ENCODE data around the gene CCDC171.
"Not testable (repeated sequence)": the region's sequence is repeated elsewhere in the genome, so short reads cannot be mapped to it uniquely, and the experiment has no call there.

Gene CCDC171

DNA sequence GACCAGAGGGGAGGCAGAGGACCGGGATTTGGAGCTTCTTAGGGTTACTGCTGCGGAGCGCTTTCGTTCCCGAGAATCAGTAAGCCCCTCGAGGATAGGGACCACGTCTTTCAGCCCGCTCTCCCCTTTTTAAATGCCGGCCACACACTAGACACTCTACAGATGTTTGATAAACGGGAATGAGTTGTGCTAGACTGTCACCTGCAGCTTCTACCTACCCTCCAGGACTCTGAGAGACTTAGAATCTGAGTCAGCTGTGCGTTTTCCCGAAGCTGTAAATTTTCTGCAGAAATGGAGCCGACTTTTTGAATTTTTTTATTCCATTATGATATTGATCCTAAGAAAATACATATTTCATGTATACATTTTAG is 670 bp downstream of the CCDC171 start:
- no peak for DNase-seq (ENCODE audit: low read depth, low spot score)

DNA sequence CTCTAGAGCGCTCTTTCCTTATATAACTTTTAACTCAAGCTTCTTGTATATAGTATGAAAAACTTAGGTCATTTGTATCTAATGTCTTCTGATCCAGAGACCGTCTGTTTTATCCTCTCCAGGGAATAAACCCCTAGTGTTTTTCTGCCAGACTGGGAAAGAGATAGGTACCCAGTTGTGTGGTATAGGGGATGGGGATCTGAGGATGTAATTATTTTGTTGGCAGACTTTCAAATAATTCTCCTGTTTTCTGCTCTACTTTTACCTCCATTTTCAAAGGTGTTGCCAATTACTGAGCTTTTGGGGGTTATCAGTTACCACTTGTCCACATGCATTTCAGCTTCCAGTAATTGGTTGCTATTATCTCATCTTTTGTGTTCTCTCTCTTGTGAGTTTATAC is 17.9 kb downstream of the CCDC171 start:
- DNase-seq (ENCODE audit: low read depth, low spot score): no peak

GRCh38 chr9:15572200-15572770 is 19.4 kb downstream of the CCDC171 start:
- DNase-seq (ENCODE audit: low read depth, low spot score): no peak

DNA sequence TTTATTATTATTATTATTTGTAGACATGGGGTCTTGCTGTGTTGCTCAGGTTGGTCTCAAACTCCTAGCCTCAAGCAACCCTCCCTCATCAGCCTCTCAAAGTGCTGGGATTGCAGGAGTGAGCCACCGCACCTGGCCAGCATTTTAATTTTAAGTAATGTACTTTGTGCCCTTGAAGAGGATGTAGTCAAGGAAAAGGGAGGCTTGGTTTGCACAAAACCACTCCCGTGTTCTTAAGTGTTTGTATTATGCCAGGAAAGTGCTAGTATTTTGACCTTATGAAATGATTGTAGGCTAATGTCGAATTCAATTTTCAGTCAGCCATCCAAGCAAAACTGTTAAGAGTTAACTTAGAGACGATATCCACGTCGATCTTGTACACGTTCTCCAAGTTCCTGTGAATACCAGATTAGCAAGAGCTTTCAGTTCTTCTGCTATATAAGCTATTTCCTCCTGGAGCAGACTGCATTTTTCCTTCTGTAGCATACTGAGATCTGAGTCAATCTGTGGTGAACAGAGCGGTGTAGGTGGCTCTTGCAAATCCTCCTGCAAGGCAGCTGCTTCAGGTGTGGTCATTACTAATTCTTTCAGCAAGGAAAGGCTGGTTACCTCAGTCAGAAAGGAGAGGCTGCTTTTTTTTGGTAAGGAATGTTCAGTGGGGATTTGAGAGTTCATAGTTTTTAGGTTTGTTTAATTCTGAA is 23.7 kb downstream of the CCDC171 start:
- no peak for DNase-seq (ENCODE audit: low read depth, low spot score)

- no peak for DNase-seq (ENCODE audit: low read depth, low spot score)
Observed at GRCh38 chr9:15578714-15579113, 25.9 kb downstream of the CCDC171 start.

DNA sequence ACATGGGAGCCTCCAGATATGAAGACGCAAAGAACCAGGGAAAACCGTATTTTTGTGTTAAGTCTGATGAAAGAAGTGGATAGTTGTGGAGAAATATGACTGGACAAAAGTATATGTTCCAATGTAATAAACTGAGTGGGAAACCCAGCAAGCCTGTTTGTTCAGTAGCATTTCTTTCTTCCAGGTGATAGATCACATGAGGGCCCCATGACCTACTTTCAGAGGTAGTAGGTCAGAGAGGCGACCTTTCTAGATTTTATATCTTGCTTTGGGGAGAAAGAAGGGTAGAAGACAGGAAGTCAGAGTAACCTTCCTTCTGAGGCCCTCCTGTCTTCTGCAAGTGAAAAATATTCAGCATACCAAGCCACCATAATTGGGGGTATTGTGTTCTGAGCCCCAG is 31.5 kb downstream of the CCDC171 start:
- DNase-seq (ENCODE audit: low read depth, low spot score): no peak

GRCh38 chr9:15592317-15592716 is 39.5 kb downstream of the CCDC171 start:
- DNase-seq (ENCODE audit: low read depth, low spot score): no peak

- DNase-seq (ENCODE audit: low read depth, low spot score): peak; percentile 2
Observed at GRCh38 chr9:15592940-15593339, 40.1 kb downstream of the CCDC171 start.

GRCh38 chr9:15600666-15601330 is 48.0 kb downstream of the CCDC171 start:
- not testable (repeated sequence) for DNase-seq (ENCODE audit: low read depth, low spot score)

DNA sequence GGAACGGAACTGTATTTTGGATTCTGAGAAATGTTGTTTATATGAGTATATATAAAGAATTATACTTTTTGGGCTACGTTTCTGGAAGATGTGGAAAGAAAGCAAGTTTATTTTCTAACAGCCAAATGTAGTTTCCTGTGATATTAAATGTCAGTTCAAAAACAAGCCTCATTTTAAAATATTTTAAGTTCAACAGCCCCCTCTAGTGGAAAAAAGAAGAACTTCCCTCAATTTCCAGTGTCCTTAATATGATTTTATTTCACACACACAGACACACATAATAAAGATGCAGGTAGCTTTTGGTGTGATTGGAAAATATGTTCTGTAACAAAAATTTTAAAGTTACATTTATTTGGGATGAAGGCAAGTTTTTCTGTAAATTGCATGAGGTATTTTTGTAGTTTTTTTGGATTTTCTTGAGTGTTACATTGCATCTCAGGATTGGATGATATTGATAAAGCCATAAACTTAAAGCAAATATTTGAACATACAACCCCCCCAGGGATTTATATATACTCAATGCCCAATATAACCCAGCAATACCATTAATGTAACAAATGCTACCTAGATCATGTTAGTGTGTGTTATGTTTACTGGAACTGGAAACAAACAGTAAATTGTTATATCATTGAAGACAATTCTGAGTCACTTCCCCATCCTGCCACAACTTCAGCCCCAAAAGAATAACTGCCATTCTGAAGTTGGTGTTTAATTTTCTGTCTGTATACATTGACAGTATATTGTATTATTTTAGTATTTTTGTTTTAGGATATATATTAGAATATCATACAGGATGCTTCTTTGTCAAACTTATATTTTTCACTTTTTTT is 54.0 kb downstream of the CCDC171 start:
- DNase-seq (ENCODE audit: low read depth, low spot score): no peak

- no peak for DNase-seq (ENCODE audit: low read depth, low spot score)
Observed at GRCh38 chr9:15612962-15613361, 60.1 kb downstream of the CCDC171 start.

- DNase-seq (ENCODE audit: low read depth, low spot score): no peak
Observed at GRCh38 chr9:15617782-15618181, 64.9 kb downstream of the CCDC171 start.

DNA sequence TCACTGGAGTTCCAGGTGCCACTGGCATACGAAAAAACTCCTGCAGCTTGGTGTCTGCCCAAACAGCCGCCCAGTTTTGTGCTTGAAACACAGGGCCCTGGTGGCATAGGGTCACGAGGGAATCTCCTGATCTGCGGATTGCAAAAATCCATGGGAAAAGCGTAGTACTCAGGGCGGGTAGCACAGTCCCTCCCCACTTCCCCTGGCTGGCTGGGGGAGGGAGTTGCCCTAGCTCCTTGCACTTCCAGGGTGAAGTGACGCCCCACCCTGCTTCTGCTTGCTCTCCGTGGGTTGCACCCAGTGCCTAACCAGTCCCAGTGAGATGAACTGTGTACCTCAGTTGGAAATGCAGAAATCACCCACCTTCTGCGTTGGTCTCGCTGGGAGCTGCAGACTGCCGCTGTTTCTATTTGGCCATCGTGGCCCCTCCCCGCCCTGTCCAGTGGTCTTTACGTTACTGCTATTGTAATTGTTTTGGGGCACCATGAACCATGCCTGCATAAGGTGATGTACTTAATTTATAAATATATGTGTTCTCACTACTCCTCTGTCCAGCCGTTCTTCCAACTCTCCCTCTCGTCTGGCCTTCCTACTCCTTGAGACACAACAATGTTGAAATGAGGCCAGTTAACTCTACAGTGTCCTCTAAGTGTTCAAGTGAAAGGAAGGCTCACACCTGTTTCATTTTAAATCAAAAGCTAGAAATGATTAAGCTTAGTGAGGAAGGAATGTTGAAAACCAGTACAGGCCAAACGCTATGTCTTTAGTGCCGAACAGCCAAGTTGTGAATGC is 65.9 kb downstream of the CCDC171 start:
- no peak for DNase-seq (ENCODE audit: low read depth, low spot score)

GRCh38 chr9:15622318-15622971 is 69.6 kb downstream of the CCDC171 start:
- no peak for DNase-seq (ENCODE audit: low read depth, low spot score)

DNA sequence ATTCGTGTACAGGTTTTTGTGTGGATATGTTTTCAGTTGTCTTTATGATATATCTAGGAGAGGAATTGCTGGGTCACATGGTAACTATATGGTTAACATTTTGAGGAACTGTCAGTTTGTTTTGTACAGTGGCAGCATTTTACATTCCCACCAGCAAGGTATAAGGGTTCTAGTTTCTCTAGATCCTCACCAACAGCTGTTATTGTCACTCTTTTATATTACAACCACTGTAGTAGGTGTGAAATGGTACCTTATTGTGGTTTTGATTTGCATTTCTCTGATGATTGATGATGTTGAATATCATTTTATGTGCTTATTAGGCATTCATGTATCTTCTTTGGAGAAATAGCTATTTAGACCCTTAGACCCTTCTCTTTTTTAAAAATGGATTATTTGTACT is 82.9 kb downstream of the CCDC171 start:
- DNase-seq (ENCODE audit: low read depth, low spot score): no peak

- no peak for DNase-seq (ENCODE audit: low read depth, low spot score)
Observed at GRCh38 chr9:15640121-15640520, 87.3 kb downstream of the CCDC171 start.

GRCh38 chr9:15641291-15641690 is 88.4 kb downstream of the CCDC171 start:
- DNase-seq (ENCODE audit: low read depth, low spot score): no peak

GRCh38 chr9:15642369-15642962 is 89.6 kb downstream of the CCDC171 start:
- DNase-seq (ENCODE audit: low read depth, low spot score): no peak

GRCh38 chr9:15670246-15670645 is 117.4 kb downstream of the CCDC171 start:
- no peak for DNase-seq (ENCODE audit: low read depth, low spot score)

GRCh38 chr9:15670894-15671293 is 118.1 kb downstream of the CCDC171 start:
- DNase-seq (ENCODE audit: low read depth, low spot score): no peak

DNA sequence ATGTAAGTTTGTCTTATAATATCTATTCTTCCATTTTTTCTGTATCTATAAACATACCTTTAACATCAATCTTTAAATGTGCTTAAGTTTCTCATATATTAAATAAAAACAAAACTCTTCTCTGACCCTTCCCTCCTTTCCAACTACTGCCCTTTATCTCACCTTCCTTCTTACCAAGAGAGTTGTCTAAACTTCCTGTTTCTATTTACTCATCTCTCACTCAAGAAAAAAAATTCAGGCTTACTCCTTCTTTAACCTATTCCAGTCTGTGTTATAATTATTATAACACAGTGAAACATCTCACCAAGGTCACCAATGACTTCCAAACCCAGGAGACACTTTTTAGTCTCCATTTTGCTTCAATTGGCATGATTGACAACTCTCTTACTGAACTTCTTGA is 140.9 kb downstream of the CCDC171 start:
- no peak for DNase-seq (ENCODE audit: low read depth, low spot score)

Data from ELF-1 (cell line).